ENCODE results near the gene ERAL1.

Gene ERAL1

DNA sequence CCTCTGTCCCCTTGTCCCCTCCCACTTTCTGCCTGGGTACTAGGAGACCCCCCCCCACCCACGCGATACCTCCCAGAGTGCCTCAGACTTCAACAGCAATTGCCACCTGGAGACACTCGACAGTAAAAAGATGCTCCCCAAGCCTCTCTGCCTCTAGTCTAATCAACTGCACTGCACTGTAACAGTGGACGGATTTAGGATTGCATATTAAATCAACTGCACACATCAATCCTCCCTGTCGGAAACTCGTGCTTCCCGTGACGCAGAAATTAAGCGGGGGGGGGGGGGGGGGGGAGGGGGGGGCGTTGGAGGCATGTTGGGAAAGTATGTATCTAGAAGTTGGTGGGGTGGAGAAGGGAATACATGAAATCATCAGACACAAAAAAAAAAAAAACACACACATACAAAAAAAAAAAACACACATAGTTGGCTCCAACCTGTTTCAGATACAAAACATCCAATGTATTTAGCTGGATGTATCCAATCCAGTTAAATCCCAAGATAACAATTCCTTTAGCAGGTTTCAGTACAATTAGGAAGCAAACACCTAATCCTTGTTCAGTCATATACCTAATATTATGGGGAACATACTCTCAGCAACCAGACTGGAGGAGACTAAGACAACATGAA, 42.0 kb upstream of the ERAL1 start:
- Histone ChIP-seq H3K36me3 (no peaks in the 10 kb centered on the region), H3K27me3 (ENCODE audit: insufficient read depth, low read depth, severe bottlenecking) (no peaks in the 10 kb centered on the region), H3K4me3 (ENCODE audit: low read depth, low read length) (peak overlapping the region; percentile 84), H3K9me3 (ENCODE audit: severe bottlenecking) (no peaks in the 10 kb centered on the region), H3K27ac (peak overlapping the region; percentile 87)
- TF ChIP-seq, protein P1, sequence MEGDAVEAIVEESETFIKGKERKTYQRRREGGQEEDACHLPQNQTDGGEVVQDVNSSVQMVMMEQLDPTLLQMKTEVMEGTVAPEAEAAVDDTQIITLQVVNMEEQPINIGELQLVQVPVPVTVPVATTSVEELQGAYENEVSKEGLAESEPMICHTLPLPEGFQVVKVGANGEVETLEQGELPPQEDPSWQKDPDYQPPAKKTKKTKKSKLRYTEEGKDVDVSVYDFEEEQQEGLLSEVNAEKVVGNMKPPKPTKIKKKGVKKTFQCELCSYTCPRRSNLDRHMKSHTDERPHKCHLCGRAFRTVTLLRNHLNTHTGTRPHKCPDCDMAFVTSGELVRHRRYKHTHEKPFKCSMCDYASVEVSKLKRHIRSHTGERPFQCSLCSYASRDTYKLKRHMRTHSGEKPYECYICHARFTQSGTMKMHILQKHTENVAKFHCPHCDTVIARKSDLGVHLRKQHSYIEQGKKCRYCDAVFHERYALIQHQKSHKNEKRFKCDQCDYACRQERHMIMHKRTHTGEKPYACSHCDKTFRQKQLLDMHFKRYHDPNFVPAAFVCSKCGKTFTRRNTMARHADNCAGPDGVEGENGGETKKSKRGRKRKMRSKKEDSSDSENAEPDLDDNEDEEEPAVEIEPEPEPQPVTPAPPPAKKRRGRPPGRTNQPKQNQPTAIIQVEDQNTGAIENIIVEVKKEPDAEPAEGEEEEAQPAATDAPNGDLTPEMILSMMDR (IDR thresholded peaks at IDR 0.05; ENCODE audit: low read depth, low read length) = no peak
- no peak for DNase-seq

DNA sequence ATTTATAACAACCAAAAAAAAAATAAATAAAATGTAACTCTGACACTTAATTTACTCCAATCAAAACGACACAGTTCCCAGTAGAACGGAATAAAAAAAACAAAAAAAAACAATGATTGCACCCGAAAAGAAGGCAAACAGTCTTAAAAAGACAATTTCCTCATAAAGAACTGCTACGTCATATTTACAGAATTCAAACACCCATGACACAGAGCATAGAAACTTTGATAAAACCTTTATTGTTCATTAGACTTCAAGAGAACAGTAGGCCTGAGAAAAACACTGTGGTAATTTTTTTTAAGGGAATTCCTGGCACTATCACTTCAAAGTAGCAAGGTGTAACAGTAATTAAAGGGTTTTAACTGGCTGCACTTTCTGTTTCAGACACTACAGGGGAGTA, 38.3 kb upstream of the ERAL1 start:
- no peaks in the 10 kb centered on the region for H3K27me3 ChIP-seq (ENCODE audit: insufficient read depth, low read depth, severe bottlenecking)
- H3K4me3 ChIP-seq (ENCODE audit: low read depth, low read length) = no peak overlapping the region
- TF ChIP-seq, protein P1 (IDR thresholded peaks at IDR 0.05; ENCODE audit: low read depth, low read length) = no peak
- no peak for DNase-seq
- no peaks in the 10 kb centered on the region for H3K36me3 ChIP-seq
- H3K9me3 ChIP-seq (ENCODE audit: severe bottlenecking) = no peaks in the 10 kb centered on the region
- no peak overlapping the region for H3K27ac ChIP-seq

DNA sequence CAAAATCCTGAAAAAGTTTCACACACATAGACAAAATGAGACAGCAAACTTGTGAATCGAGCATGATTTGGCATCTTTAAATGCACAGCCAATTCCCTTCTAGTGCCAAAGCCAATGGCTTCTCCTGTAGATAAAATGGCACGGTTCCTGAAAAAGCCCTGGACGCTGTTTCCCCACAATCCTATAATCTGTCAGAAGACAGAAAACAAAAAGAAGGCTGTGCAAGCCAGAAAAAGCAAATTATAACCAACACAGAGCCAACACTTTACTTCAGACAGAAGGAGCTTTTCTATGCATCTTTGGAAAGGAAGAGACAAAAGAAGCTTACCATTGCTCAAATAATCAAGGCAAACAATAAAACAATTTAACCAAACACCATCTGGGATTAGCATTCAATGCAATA, 36.0 kb upstream of the ERAL1 start:
- Histone ChIP-seq H3K4me3 (ENCODE audit: low read depth, low read length) (no peak overlapping the region), H3K9me3 (ENCODE audit: severe bottlenecking) (no peaks in the 10 kb centered on the region), H3K27ac (no peak overlapping the region), H3K36me3 (no peaks in the 10 kb centered on the region), H3K27me3 (ENCODE audit: insufficient read depth, low read depth, severe bottlenecking) (no peaks in the 10 kb centered on the region)
- TF ChIP-seq, protein P1 (IDR thresholded peaks at IDR 0.05; ENCODE audit: low read depth, low read length) = no peak
- no peak for DNase-seq

DNA sequence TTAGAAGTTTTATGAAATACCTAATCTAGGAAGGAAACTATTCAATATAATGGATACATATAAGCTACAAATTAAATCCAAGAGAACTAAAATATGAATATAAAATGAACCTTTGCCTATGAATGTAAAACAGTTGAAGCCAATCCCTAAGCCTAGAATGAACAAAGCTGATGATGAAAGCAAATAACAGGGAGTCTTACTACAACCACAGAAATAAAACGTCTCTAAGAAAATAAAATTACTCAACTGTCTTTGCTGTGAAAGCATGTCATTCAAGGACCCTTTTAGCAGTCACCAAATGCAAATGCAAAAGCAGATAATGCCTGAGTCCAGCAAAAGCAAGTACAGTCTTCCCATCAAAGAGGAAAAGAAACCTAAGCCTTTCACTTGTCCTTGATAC, 35.2 kb upstream of the ERAL1 start:
- Histone ChIP-seq H3K27ac (no peak overlapping the region), H3K27me3 (ENCODE audit: insufficient read depth, low read depth, severe bottlenecking) (no peaks in the 10 kb centered on the region), H3K9me3 (ENCODE audit: severe bottlenecking) (no peaks in the 10 kb centered on the region), H3K4me3 (ENCODE audit: low read depth, low read length) (no peak overlapping the region), H3K36me3 (no peaks in the 10 kb centered on the region)
- TF ChIP-seq, protein P1 (IDR thresholded peaks at IDR 0.05; ENCODE audit: low read depth, low read length) = no peak
- DNase-seq = no peak

DNA sequence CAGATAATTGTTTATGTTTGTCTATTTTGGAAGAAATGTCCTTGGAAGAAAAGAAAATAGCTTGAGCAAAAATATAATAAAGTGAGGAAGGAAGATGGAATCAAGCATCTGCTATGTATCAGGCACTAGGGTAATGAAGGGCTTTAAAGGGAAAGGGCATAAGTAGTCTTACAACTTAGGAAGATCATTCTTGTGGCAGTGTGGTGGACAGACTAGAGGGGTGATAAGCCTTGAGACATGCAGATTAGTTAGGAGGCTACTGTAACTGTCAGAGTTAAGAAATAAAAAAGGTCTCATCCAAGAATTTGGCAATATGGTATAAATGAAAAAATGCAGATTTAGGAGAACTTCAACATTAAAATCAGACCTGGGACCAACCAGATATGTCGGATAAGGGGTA, 27.1 kb upstream of the ERAL1 start:
- TF ChIP-seq, protein P1 (IDR thresholded peaks at IDR 0.05; ENCODE audit: low read depth, low read length) = no peak
- Histone ChIP-seq H3K27ac (no peak overlapping the region), H3K9me3 (ENCODE audit: severe bottlenecking) (no peaks in the 10 kb centered on the region)

More for the DNA sequence above, 27.1 kb upstream of the ERAL1 start:
- Histone ChIP-seq H3K27me3 (ENCODE audit: insufficient read depth, low read depth, severe bottlenecking) (no peaks in the 10 kb centered on the region), H3K36me3 (peaks cover 7% of the 10 kb centered on the region), H3K4me3 (ENCODE audit: low read depth, low read length) (no peak overlapping the region)
- peak; percentile 30 for DNase-seq
